Endothelial cell (in vitro differentiated cells): ENCODE data around the gene LRRC4. TPM values are rescaled to one million over a fixed set of nuclear protein-coding genes. Genes with fewer than 3 reads are reported as not detected.

Experiments used
- DNase-seq: peaks from one replicate; pipeline ENCODE4 v3.0.0; 2021; ENCODE audit warnings: low spot score
- H3K27ac Mint-ChIP-seq: one replicate; pipeline ENCODE4 v1.8.0; 2021; ENCODE audit warnings: mixed read lengths, inconsistent platforms; ENCODE audit not compliant: unreplicated experiment
- H3K27me3 Mint-ChIP-seq: one replicate; pipeline ENCODE4 v1.8.0; 2021; ENCODE audit warnings: mild to moderate bottlenecking, moderate library complexity, mixed read lengths, inconsistent platforms; ENCODE audit not compliant: unreplicated experiment
- H3K36me3 Mint-ChIP-seq: one replicate; pipeline ENCODE4 v1.8.0; 2021; ENCODE audit warnings: mild to moderate bottlenecking, low read depth, mixed read lengths, inconsistent platforms; ENCODE audit not compliant: unreplicated experiment
- H3K4me1 Mint-ChIP-seq: one replicate; pipeline ENCODE4 v1.8.0; 2021; ENCODE audit warnings: mild to moderate bottlenecking, mixed read lengths, inconsistent platforms; ENCODE audit not compliant: unreplicated experiment
- H3K4me3 Mint-ChIP-seq: one replicate; pipeline ENCODE4 v1.8.0; 2021; ENCODE audit warnings: mild to moderate bottlenecking, mixed read lengths, inconsistent platforms; ENCODE audit not compliant: unreplicated experiment
- H3K9me3 Mint-ChIP-seq: one replicate; pipeline ENCODE4 v1.8.0; 2021; ENCODE audit warnings: mixed read lengths, inconsistent platforms; ENCODE audit not compliant: unreplicated experiment
- total RNA-seq: library from RNA; stranded (reverse); fragmentation: NEBNext Ultra II Directional; extraction: Animal tissue kit (Norgen Biotek cat#: 25700); gene quantifications from one replicate; pipeline ENCODE4 v1.2.1, GENCODE V29; 2021; ENCODE audit not compliant: unreplicated experiment
- TF ChIP-seq, protein P1 (sequence below): fragments of 200-600 bp; sonication (generic); IDR thresholded peaks from one replicate; pipeline ENCODE4 v1.5.0; 2021; ENCODE audit warnings: antibody characterized with exemption; ENCODE audit not compliant: unreplicated experiment

The LRRC4 gene
- total RNA-seq, 1 donor from 2014 or later = 297 TPM

DNA sequence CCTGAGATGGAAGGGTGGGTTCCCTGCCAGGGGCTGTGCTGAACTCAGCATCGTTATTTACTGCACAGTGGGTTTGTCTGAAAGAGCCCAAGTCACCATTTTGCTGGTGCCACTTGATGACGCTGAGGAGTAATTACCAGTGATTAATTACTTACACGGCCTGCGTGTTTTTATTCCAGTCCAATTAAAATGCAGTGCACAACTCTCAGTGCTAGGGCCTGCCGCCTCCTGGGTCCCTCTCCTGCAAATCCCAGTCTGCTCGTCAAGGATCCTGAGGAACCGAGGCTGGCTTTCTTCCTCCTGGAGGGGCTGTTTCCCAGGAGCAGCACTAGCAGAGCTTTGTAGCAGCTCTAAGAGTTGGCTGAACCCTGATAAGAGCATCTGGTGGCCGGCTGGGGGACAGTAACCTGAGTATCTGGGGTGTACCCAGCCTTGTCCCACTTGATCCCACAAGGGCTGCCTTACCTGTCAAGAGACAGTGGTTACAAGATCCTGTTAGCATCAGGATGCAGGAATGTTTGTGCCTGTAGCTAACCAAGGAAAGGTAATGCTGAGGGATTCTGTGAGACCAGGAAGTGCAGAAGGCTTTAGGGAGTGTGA, 45.1 kb upstream of the LRRC4 start:
- TF ChIP-seq, protein P1, sequence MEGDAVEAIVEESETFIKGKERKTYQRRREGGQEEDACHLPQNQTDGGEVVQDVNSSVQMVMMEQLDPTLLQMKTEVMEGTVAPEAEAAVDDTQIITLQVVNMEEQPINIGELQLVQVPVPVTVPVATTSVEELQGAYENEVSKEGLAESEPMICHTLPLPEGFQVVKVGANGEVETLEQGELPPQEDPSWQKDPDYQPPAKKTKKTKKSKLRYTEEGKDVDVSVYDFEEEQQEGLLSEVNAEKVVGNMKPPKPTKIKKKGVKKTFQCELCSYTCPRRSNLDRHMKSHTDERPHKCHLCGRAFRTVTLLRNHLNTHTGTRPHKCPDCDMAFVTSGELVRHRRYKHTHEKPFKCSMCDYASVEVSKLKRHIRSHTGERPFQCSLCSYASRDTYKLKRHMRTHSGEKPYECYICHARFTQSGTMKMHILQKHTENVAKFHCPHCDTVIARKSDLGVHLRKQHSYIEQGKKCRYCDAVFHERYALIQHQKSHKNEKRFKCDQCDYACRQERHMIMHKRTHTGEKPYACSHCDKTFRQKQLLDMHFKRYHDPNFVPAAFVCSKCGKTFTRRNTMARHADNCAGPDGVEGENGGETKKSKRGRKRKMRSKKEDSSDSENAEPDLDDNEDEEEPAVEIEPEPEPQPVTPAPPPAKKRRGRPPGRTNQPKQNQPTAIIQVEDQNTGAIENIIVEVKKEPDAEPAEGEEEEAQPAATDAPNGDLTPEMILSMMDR = no peak

DNA sequence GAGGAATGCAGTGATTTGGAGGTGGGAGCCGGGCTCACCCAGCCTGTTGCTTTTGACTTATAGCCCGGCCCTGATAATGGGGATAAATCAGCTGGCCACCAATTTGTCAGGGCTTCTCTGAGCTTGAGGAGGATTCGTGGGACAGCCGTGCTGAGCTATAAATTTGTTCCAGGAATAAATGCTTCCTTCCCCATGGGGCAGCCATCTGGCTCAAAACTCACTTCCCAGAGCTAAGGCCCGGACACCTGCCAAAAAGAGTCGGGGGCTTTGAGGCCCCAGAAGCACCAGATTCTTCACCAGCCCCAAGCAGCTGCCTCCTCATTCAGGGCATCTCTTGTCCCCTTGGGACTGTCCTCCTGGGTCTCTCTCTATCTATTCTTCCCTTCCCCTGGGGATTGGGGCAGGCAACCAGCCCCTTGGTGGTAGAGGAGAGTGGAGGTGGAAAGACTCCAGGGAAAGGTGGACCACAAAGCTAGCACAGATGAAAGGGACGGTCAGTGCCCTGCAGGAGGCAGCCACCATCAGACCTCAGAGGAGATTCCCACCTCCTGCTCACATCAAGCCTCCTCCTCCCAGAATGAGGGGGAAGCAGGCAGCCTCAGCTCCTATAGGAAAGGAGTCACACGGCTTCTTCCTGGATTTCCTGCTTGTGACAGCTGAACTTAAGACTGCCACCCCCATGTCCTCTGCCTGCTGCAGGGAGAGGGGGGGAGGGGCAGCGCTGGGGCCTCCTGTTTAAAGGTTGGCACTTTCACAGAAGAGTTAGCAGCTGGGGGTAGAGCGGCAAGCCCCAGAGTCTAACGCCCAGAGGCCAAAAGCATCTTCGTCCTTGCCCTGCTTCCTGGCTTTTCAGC, 44.2 kb upstream of the LRRC4 start:
- TF ChIP-seq, protein P1 = no peak
- no peak overlapping the region for H3K27ac Mint-ChIP-seq
- peaks cover 19% of the 10 kb centered on the region for H3K27me3 Mint-ChIP-seq
- peaks cover 12% of the 10 kb centered on the region for H3K36me3 Mint-ChIP-seq
- peaks cover 32% of the 10 kb centered on the region for H3K4me1 Mint-ChIP-seq
- no peak overlapping the region for H3K4me3 Mint-ChIP-seq
- no peaks in the 10 kb centered on the region for H3K9me3 Mint-ChIP-seq
- DNase-seq = peak; percentile 21

More for the DNA sequence above, 45.1 kb upstream of the LRRC4 start:
- no peak overlapping the region for H3K4me3 Mint-ChIP-seq
- peaks cover 10% of the 10 kb centered on the region for H3K36me3 Mint-ChIP-seq
- H3K4me1 Mint-ChIP-seq = peaks cover 32% of the 10 kb centered on the region
- H3K9me3 Mint-ChIP-seq = no peaks in the 10 kb centered on the region
- DNase-seq = no peak
- peaks cover 24% of the 10 kb centered on the region for H3K27me3 Mint-ChIP-seq
- no peak overlapping the region for H3K27ac Mint-ChIP-seq

GRCh38 chr7:128074736-128075135, 43.5 kb upstream of the LRRC4 start:
- TF ChIP-seq, protein P1 = no peak
- Mint-ChIP-seq H3K4me3 (no peak overlapping the region), H3K36me3 (peaks cover 12% of the 10 kb centered on the region), H3K9me3 (no peaks in the 10 kb centered on the region), H3K27me3 (peaks cover 19% of the 10 kb centered on the region), H3K27ac (peak overlapping the region; percentile 9), H3K4me1 (peaks cover 32% of the 10 kb centered on the region)
- no peak for DNase-seq

DNA sequence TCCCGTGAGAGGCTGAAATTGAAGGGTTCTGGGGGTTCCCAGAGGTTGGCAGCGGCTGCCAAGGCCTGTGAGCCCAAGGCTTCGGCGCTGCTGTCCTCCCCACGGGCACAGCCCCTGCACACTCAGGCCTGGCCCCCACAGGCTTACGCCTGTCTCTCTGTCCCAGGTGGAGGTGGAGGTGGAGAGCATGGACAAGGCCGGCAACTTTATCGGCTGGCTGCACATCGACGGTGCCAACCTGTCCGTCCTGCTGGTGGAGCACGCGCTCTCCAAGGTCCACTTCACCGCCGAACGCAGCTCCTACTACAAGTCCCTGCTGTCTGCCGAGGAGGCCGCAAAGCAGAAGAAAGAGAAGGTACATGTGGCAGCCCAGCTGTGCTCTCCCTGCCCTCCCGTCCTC, 43.1 kb upstream of the LRRC4 start:
- peak overlapping the region; percentile 9 for H3K27ac Mint-ChIP-seq
- TF ChIP-seq, protein P1 = no peak
- peaks cover 16% of the 10 kb centered on the region for H3K27me3 Mint-ChIP-seq
- peaks cover 12% of the 10 kb centered on the region for H3K36me3 Mint-ChIP-seq
- H3K4me3 Mint-ChIP-seq = no peak overlapping the region
- DNase-seq = no peak
- H3K4me1 Mint-ChIP-seq = peaks cover 32% of the 10 kb centered on the region
- no peaks in the 10 kb centered on the region for H3K9me3 Mint-ChIP-seq
